HL-60 (cell line): ENCODE data around the gene ATP13A1.

Source experiments
- CTCF ChIP-seq: IDR thresholded peaks from one replicate; pipeline ENCODE4 v1.5.1; 2011; ENCODE audit warnings: low read length, control low read depth, inconsistent platforms; ENCODE audit not compliant: insufficient read depth
- POLR2AphosphoS5 ChIP-seq: IDR thresholded peaks from 2 replicates; pipeline ENCODE4 v1.6.1; 2012; ENCODE audit warnings: low read depth
- SPI1 ChIP-seq: IDR thresholded peaks from 2 replicates; pipeline ENCODE4 v1.6.1; 2012; ENCODE audit warnings: low read depth, mild to moderate bottlenecking, borderline replicate concordance

GRCh38 chr19:19668230-19669012 lies 4.9 kb upstream of the ATP13A1 start, which contains the start of gene ZNF101:
- no peak for TF ChIP-seq CTCF
- no peak; the same call in 1 of the 2 replicates for TF ChIP-seq SPI1
- TF ChIP-seq POLR2AphosphoS5: peak; percentile 64; the same call in 1 of the 2 replicates
